PC-3 (cell line): ENCODE results near the gene FCN2. TPM values are rescaled to one million over a fixed set of nuclear protein-coding genes. Genes with fewer than 3 reads are reported as not detected.

Source experiments
- ATAC-seq: fragments of 200-7000 bp; cut with Tn5 transposase; 2 replicates; pipeline ENCODE4 v1.9.1; 2020; ENCODE audit warnings: mild to moderate bottlenecking, moderate library complexity
- BruUV-seq: library from RNA; stranded (reverse); fragments of 400-500 nt; replicated peaks from 2 replicates; lab custom pipeline; 2021; lab: Mats Ljungman, UMichigan
- CTCF ChIA-PET: fragments of 300-600 bp; sonication (Branson Sonifier 250); formaldehyde crosslinking; loops from one replicate; lab custom pipeline; 2022; ENCODE audit warnings: antibody characterized with exemption; lab: Charles Lee
- POLR2A ChIA-PET: fragments of 300-600 bp; sonication (Branson Sonifier 250); formaldehyde crosslinking; loops from one replicate; lab custom pipeline; 2022; ENCODE audit warnings: antibody characterized with exemption; ENCODE audit not compliant: unreplicated experiment; lab: Charles Lee
- DNase-seq: peaks from one replicate; pipeline ENCODE4 v3.0.0-alpha.2; 2015
- H2AFZ ChIP-seq: fragments of 300-600 bp; sonication (generic); 2 replicates; pipeline ENCODE4 v1.6.0; 2016; ENCODE audit warnings: antibody characterized with exemption, low read length
- H3F3A ChIP-seq: fragments of 300-600 bp; sonication (generic); one replicate; pipeline ENCODE4 v1.6.0; 2017; ENCODE audit warnings: antibody characterized with exemption, low read length, control low read depth, mild to moderate bottlenecking; ENCODE audit not compliant: unreplicated experiment
- H3K27ac ChIP-seq: fragments of 300-600 bp; sonication (generic); 2 replicates; pipeline ENCODE4 v1.5.1; 2016; ENCODE audit warnings: mild to moderate bottlenecking, low read length
- H3K27me3 ChIP-seq: fragments of 300-600 bp; sonication (generic); 2 replicates; pipeline ENCODE4 v1.6.1; 2016; ENCODE audit warnings: low read length, mixed read lengths
- H3K36me3 ChIP-seq: fragments of 300-600 bp; sonication (generic); 2 replicates; pipeline ENCODE4 v1.6.1; 2016; ENCODE audit warnings: low read depth, mixed run types, low read length, mixed read lengths
- H3K4me1 ChIP-seq: fragments of 300-600 bp; sonication (generic); 2 replicates; pipeline ENCODE4 v1.5.1; 2016; ENCODE audit warnings: low read length; ENCODE audit not compliant: insufficient read depth
- H3K4me2 ChIP-seq: fragments of 300-600 bp; sonication (generic); 2 replicates; pipeline ENCODE4 v1.6.0; 2016; ENCODE audit warnings: low read length
- H3K4me3 ChIP-seq: fragments of 300-600 bp; sonication (generic); 2 replicates; pipeline ENCODE4 v1.5.1; 2016; ENCODE audit warnings: mild to moderate bottlenecking, low read length, mixed read lengths
- H3K79me2 ChIP-seq: fragments of 300-600 bp; sonication (generic); 2 replicates; pipeline ENCODE4 v1.6.1; 2017; ENCODE audit warnings: low read length, mixed read lengths
- H3K9ac ChIP-seq: fragments of 300-600 bp; sonication (generic); 2 replicates; pipeline ENCODE4 v1.6.0; 2016; ENCODE audit warnings: mild to moderate bottlenecking, low read length
- H3K9me2 ChIP-seq: fragments of 300-600 bp; sonication (generic); replicated peaks from 2 replicates; pipeline ENCODE4 v1.6.1; 2016; ENCODE audit warnings: mixed run types, low read length, mixed read lengths
- H3K9me3 ChIP-seq: fragments of 300-600 bp; sonication (generic); 2 replicates; pipeline ENCODE4 v1.6.1; 2016; ENCODE audit warnings: low read length, mixed read lengths
- H4K20me1 ChIP-seq: fragments of 300-600 bp; sonication (generic); 2 replicates; pipeline ENCODE4 v1.6.1; 2016; ENCODE audit warnings: low read length, mixed read lengths
- EZH2 ChIP-seq: fragments of 300-600 bp; sonication (generic); IDR thresholded peaks from one replicate; pipeline ENCODE4 v1.6.1; 2017; ENCODE audit warnings: antibody characterized with exemption, mild to moderate bottlenecking, low read length; ENCODE audit not compliant: unreplicated experiment
- EZH2phosphoT487 ChIP-seq: fragments of 300-600 bp; sonication (generic); IDR thresholded peaks from 2 replicates; pipeline ENCODE4 v1.6.1; 2018; ENCODE audit warnings: mild to moderate bottlenecking, antibody characterized with exemption, low read length, borderline replicate concordance
- intact Hi-C: fragments of 100-400 bp; cut with micrococcal nuclease; formaldehyde crosslinking; loops from 2 replicates; pipeline ENCODE4 v1.9.0; 2023
- total RNA-seq: library from RNA; depleted of rRNA; stranded (reverse); fragments of >200 nt; gene quantifications from 2 replicates; pipeline ENCODE4 v1.2.3, GENCODE V29; 2014
- TF ChIP-seq, protein P1 (sequence below): fragments of 300-600 bp; sonication (generic); conservative IDR thresholded peaks from 2 replicates; pipeline ENCODE4 v1.5.1; 2017; ENCODE audit warnings: antibody characterized with exemption, low read depth, mild to moderate bottlenecking, low read length

The FCN2 gene
- total RNA-seq, 1 experiment from 2014 or later = not detected

DNA sequence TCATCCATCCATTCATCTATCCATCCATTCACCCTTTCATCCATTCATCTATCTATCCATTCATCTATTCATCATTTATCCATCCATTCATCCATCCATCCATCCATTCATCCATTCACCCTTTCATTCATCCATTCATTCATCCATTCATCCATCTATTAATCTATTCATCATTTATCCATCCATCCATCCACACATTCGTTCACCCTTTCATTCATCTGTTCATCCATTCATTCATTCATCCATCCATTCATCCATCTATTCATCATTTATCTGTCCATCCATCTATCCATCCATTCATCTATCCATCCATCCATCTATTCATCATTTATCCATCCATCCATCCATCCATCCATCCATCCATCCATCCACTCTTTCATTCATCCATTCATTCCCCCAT, 33.9 kb upstream of the FCN2 start:
- Histone ChIP-seq H3K36me3 (no peaks in the 10 kb centered on the region), H3F3A (no peaks in the 10 kb centered on the region), H3K9me3 (no peaks in the 10 kb centered on the region), H3K9ac (no peak overlapping the region), H2AFZ (no peak overlapping the region), H3K4me2 (no peak overlapping the region), H3K4me1 (no peaks in the 10 kb centered on the region), H3K79me2 (no peaks in the 10 kb centered on the region), H3K4me3 (no peak overlapping the region), H3K27me3 (no peaks in the 10 kb centered on the region), H3K9me2 (no peaks in the 10 kb centered on the region), H4K20me1 (no peaks in the 10 kb centered on the region), H3K27ac (no peak overlapping the region)
- CTCF ChIA-PET = no interaction called here
- POLR2A ChIA-PET = no interaction called here
- intact Hi-C loops = no loop called here
- TF ChIP-seq, protein P1, sequence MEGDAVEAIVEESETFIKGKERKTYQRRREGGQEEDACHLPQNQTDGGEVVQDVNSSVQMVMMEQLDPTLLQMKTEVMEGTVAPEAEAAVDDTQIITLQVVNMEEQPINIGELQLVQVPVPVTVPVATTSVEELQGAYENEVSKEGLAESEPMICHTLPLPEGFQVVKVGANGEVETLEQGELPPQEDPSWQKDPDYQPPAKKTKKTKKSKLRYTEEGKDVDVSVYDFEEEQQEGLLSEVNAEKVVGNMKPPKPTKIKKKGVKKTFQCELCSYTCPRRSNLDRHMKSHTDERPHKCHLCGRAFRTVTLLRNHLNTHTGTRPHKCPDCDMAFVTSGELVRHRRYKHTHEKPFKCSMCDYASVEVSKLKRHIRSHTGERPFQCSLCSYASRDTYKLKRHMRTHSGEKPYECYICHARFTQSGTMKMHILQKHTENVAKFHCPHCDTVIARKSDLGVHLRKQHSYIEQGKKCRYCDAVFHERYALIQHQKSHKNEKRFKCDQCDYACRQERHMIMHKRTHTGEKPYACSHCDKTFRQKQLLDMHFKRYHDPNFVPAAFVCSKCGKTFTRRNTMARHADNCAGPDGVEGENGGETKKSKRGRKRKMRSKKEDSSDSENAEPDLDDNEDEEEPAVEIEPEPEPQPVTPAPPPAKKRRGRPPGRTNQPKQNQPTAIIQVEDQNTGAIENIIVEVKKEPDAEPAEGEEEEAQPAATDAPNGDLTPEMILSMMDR = no peak
- TF ChIP-seq EZH2phosphoT487 = no peak
- no peak for TF ChIP-seq EZH2
- DNase-seq (no peak), ATAC-seq (no peak)
- BruUV-seq = no TSS peak

DNA sequence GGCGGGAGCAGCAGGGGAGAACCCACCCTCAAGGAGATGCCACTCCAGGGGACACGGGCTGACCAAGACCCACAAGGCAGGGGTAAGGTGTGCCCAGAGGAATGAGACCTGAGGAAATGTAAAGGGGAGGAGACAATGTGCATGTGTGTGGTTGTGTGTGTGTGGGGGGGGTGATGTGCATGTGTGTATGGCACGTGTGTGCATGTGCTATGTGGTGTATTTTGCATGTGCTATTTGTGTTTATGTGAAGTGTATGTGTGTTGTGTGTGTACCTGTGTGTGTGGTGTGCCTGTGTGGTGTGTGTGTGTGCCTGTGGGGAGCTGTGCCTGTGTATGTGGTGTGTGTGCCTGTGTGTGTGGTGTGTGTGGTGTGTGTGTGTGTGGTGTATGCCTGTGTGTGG, 33.5 kb upstream of the FCN2 start:
- Histone ChIP-seq H3K9ac (no peak overlapping the region), H3K9me2 (no peaks in the 10 kb centered on the region), H3K27me3 (no peaks in the 10 kb centered on the region), H2AFZ (no peak overlapping the region), H3K36me3 (no peaks in the 10 kb centered on the region), H4K20me1 (no peaks in the 10 kb centered on the region), H3K27ac (no peak overlapping the region), H3K79me2 (no peaks in the 10 kb centered on the region), H3F3A (no peaks in the 10 kb centered on the region), H3K4me1 (no peaks in the 10 kb centered on the region), H3K4me3 (no peak overlapping the region), H3K4me2 (no peak overlapping the region), H3K9me3 (no peaks in the 10 kb centered on the region)
- TF ChIP-seq EZH2phosphoT487 = no peak
- no peak for TF ChIP-seq EZH2
- TF ChIP-seq, protein P1 = no peak
- ChIA-PET POLR2A (no interaction called here), CTCF (no interaction called here)
- no peak for ATAC-seq
- intact Hi-C loops = no loop called here
- BruUV-seq = no TSS peak
- DNase-seq = no peak

DNA sequence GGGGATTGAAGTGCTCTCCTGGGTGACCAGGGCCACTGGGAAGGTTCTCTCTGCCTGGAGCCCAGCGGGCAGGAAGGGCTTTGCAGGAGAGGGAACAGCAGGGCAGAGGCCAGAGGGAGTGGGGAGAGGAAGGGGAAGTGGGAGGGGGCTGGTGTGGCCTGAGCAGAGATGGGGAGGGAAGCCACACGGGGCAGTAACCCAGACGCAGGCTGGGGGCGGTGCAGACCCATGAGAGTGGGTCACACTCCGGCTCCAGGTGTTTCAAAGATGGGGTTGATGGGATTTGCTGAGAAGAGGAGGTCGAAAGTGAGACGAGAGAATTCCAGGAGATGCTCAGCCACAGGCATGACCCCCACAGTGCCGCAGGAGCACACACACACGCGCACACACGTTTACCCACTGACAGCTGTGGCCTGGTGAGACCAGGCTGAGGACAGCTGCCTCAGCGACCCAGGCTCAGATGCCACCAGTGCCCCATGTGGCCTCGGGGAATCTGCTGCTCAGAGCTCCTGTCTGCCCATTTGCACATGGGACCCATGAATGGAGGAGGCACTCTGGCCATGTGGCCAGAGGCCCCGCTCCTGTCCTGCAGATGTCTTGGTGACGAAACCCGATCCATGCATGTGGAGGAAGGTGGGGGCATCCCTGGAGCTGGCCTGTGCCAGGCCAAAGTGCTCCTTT, 32.7 kb upstream of the FCN2 start:
- H3K9ac ChIP-seq = no peak overlapping the region
- no TSS peak for BruUV-seq
- no peak for ATAC-seq

More for the DNA sequence above, 32.7 kb upstream of the FCN2 start:
- no peaks in the 10 kb centered on the region for H4K20me1 ChIP-seq
- H3K4me2 ChIP-seq = no peak overlapping the region
- no peaks in the 10 kb centered on the region for H3K36me3 ChIP-seq
- H3K9me3 ChIP-seq = no peaks in the 10 kb centered on the region
- DNase-seq = no peak
- H3K27me3 ChIP-seq = no peaks in the 10 kb centered on the region
- H2AFZ ChIP-seq = no peak overlapping the region
- no peaks in the 10 kb centered on the region for H3K79me2 ChIP-seq
- H3K9me2 ChIP-seq = no peaks in the 10 kb centered on the region
- no peaks in the 10 kb centered on the region for H3K4me1 ChIP-seq
- intact Hi-C loops = no loop called here
- no peak overlapping the region for H3K4me3 ChIP-seq
- no peak overlapping the region for H3K27ac ChIP-seq
- POLR2A ChIA-PET = no interaction called here
- no peaks in the 10 kb centered on the region for H3F3A ChIP-seq
- TF ChIP-seq, protein P1 = no peak
- TF ChIP-seq EZH2phosphoT487 = no peak
- no peak for TF ChIP-seq EZH2
- CTCF ChIA-PET = no interaction called here
